GM12865 (cell line): ENCODE data around the gene KIAA0319L.

ENCODE experiments used
- DNase-seq: peaks from one replicate; pipeline ENCODE4 v3.0.0; 2010; ENCODE audit warnings: low read depth
- H3K4me3 ChIP-seq: 2 replicates; pipeline ENCODE4 v1.5.1; 2011; ENCODE audit warnings: mild to moderate bottlenecking, low read depth, low read length, control low read depth
- TF ChIP-seq, protein P1 (sequence below): IDR thresholded peaks from 2 replicates; pipeline ENCODE4 v1.5.1; 2011; ENCODE audit warnings: low read length, control low read depth, low read depth, inconsistent platforms; ENCODE audit not compliant: insufficient read depth; ENCODE audit errors: missing control alignments

Gene KIAA0319L

DNA sequence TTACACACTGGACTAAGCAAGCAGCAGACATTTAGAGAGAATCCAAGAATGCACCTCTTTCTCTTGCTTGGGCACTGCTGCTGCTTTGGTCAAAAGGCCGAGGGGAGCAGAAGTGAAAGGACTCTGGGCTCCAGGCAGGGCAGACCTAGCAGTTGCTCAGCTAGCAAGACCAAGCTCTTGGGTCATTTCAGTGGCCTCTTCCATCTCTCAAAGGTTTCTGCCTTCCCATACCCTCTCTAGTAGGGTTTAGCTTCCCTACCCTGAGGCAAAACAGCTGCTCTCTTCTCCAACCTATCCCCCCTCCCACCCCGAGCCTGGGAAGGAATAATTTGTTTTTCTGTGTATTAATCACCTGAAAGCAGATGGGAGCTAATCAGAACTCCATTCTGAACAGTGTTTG, 41.7 kb upstream of the KIAA0319L start:
- TF ChIP-seq, protein P1, sequence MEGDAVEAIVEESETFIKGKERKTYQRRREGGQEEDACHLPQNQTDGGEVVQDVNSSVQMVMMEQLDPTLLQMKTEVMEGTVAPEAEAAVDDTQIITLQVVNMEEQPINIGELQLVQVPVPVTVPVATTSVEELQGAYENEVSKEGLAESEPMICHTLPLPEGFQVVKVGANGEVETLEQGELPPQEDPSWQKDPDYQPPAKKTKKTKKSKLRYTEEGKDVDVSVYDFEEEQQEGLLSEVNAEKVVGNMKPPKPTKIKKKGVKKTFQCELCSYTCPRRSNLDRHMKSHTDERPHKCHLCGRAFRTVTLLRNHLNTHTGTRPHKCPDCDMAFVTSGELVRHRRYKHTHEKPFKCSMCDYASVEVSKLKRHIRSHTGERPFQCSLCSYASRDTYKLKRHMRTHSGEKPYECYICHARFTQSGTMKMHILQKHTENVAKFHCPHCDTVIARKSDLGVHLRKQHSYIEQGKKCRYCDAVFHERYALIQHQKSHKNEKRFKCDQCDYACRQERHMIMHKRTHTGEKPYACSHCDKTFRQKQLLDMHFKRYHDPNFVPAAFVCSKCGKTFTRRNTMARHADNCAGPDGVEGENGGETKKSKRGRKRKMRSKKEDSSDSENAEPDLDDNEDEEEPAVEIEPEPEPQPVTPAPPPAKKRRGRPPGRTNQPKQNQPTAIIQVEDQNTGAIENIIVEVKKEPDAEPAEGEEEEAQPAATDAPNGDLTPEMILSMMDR = no peak
- no peak overlapping the region for H3K4me3 ChIP-seq
- DNase-seq = no peak

DNA sequence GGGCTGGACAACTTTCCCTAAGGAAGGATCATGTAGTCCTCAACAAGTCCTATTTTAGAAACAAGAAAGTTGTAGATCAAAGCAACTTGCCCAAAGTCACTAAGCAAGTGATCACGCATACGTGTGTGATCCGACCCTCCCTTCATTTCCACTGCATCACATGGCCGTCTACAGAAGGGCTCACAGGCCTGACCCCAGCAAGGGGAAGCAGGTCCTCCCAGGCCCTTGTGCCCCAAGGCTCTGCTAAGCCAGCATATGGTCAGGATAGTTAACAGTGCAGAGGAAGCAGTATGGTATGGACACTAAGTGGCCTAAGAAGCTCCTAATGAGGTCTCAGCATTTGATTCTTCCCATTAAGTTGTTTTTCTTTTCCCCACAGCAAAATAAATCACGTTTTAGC, 40.7 kb upstream of the KIAA0319L start:
- no peak overlapping the region for H3K4me3 ChIP-seq
- no peak for DNase-seq
- TF ChIP-seq, protein P1 = no peak

DNA sequence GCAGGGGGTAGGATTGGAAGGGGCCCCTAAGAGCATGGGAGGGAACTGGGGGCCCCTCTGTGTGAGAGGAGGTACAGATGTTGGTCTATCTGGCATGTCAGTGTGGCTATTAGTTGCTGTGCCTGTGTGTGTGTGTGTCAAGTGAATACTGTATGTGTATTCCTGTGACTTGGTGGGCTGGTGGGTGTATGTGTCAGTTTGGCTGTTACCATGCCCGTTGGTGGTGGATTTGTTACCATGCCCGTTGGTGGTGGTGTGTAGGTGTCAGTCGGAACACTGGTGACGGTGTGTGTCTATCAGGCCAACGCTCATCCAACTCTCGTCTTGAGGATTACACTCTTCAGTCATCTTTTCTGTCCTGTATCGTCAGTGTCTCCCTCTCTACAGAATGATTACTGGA, 38.5 kb upstream of the KIAA0319L start:
- TF ChIP-seq, protein P1 = no peak
- no peak for DNase-seq
- no peak overlapping the region for H3K4me3 ChIP-seq

DNA sequence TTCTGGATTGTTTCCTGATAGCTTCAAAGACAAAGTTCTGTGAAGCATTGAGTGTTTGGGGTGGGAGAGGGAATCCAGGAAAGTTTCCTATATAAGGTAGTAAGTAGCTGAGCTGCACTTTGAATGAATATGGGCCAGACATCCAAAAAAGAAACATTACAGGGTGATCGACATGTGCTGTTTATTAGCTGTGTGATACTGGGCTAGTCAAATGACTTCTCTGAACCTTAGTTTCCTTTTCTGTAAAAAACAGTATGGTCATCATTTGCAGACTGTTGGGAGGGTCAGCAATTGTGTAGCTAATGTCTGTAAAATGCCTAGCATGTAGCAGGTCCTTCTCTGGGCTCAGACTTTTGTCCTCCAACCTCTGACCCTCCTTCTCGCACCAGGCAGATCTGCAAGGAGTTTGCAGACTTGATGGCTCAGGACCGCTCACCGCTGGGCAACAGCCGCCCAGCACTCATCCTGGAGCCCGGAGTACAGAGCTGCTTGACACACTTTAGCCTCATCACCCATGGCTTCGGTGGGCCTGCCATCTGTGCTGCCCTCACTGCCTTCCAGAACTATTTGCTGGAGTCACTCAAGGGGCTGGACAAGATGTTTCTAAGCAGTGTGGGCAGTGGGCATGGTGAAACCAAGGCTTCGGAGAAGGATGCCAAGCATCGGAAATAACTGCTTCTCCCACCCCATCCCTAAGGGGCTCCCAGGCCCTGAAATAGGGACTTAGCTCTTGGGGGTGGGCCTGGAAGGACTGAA, 37.0 kb upstream of the KIAA0319L start:
- TF ChIP-seq, protein P1 = no peak
- no peak for DNase-seq
- no peak overlapping the region for H3K4me3 ChIP-seq

DNA sequence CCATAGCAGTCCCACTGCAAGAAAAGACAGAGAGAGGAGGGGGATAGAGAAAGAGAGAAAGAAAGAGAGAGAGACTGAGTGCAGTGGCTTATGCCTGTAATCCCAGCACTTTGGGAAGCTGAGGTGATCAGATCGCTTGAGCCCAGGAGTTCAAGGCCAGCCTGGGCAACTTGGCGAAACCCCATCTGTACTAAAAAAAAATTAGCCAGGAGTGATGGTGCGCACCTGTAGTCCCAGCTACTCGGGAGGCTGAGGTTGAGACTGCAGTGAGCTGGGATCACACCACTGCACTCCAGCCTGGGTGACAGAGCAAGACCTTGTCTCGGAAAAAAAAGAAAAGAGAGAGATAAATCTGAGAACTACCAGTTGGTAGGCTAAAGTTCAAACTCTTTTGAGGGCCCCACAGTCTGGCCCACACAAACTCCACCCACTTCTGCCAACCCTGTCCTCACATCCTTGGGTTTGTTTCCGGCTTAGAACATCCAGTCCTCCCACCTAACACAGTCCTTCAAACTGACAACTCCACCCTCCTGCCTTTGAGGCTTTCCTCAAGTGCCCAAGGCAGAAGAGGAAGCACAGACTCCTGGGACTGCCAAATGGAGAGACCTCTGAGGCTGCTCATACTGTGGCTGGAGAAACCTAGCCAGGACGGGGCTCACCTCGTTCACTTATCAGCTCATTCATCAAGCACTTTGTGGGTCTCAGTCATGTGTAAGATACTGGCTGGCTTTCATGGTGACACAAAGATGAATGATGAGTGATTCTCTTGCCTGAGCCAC, 36.0 kb upstream of the KIAA0319L start:
- TF ChIP-seq, protein P1 = no peak
- no peak for DNase-seq
- no peak overlapping the region for H3K4me3 ChIP-seq

DNA sequence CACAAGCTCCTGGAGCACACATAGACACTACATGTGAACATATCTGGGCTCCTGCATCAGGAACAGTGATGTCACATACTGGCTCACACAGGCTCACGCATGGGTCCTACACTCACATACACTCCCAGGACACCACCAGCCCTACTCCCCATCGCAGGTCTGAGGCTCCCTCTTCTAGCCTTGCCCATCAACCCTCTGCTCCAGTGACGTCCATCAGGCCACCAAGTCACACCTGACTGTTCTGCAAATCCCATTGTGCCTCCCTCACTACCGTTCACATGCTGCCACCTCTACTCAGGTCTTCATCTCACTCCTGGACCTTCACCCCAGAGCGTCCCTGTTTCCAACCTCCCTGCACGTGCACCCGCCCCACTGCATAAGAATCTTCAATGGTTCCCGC, 34.0 kb upstream of the KIAA0319L start:
- TF ChIP-seq, protein P1 = no peak
- H3K4me3 ChIP-seq = no peak overlapping the region
- DNase-seq = no peak
